C4-2B (cell line): ENCODE data around the gene LONRF2.
"Not testable (repeated sequence)": the region's sequence is repeated elsewhere in the genome, so short reads cannot be mapped to it uniquely, and the experiment has no call there.

ENCODE experiments used
- H3K27ac ChIP-seq: fragments of 450-650 bp; 2 replicates; pipeline ENCODE4 v1.5.1; 2017
- CTCF ChIP-seq: fragments of 450-650 bp; conservative IDR thresholded peaks from 2 replicates; pipeline ENCODE4 v1.5.1; 2017; ENCODE audit warnings: mild to moderate bottlenecking
- ZFX ChIP-seq: fragments of 450-650 bp; IDR thresholded peaks from 2 replicates; pipeline ENCODE4 v1.6.1; 2017

Gene LONRF2

GRCh38 chr2:100344433-100344832 is 22.1 kb upstream of the LONRF2 start:
- no peak for TF ChIP-seq ZFX
- no peak for TF ChIP-seq CTCF
- H3K27ac ChIP-seq: no peak overlapping the region

GRCh38 chr2:100342466-100342865 is 20.2 kb upstream of the LONRF2 start:
- H3K27ac ChIP-seq: not testable (repeated sequence)

- no peak overlapping the region for H3K27ac ChIP-seq
- TF ChIP-seq ZFX (no peak), CTCF (no peak)
These were observed 17.5 kb upstream of the LONRF2 start for GRCh38 chr2:100339823-100340222.

GRCh38 chr2:100334929-100335328 is 12.6 kb upstream of the LONRF2 start:
- TF ChIP-seq ZFX: no peak
- no peak for TF ChIP-seq CTCF
- no peak overlapping the region for H3K27ac ChIP-seq

- H3K27ac ChIP-seq: no peak overlapping the region
- TF ChIP-seq CTCF (no peak), ZFX (no peak)
These were observed 5.4 kb upstream of the LONRF2 start for GRCh38 chr2:100327742-100328141.

- H3K27ac ChIP-seq: no peak overlapping the region
- TF ChIP-seq CTCF (peak; percentile 39), ZFX (0 out of 2 replicates have a peak, but pooled peaks have one; percentile 34)
These were observed 979 bp downstream of the LONRF2 start for GRCh38 chr2:100321179-100321865.

- no peak for TF ChIP-seq CTCF
- TF ChIP-seq ZFX: no peak
- H3K27ac ChIP-seq: no peak overlapping the region
These were observed 1.6 kb downstream of the LONRF2 start for GRCh38 chr2:100320547-100321178.

- no peak for TF ChIP-seq CTCF
- TF ChIP-seq ZFX: no peak
- no peak overlapping the region for H3K27ac ChIP-seq
These were observed 4.7 kb downstream of the LONRF2 start for GRCh38 chr2:100317634-100318033.
